HG02678 (cell line): Measurements from ENCODE around the gene STOX2.
"Not testable (repeated sequence)": the region's sequence is repeated elsewhere in the genome, so short reads cannot be mapped to it uniquely, and the experiment has no call there.

Experiments
- ATAC-seq: cut with Tn5 transposase; IDR thresholded peaks from one replicate; pipeline ENCODE4 v1.9.1; 2021; ENCODE audit warnings: mild to moderate bottlenecking, moderate library complexity; ENCODE audit not compliant: unreplicated experiment

STOX2 gene

DNA sequence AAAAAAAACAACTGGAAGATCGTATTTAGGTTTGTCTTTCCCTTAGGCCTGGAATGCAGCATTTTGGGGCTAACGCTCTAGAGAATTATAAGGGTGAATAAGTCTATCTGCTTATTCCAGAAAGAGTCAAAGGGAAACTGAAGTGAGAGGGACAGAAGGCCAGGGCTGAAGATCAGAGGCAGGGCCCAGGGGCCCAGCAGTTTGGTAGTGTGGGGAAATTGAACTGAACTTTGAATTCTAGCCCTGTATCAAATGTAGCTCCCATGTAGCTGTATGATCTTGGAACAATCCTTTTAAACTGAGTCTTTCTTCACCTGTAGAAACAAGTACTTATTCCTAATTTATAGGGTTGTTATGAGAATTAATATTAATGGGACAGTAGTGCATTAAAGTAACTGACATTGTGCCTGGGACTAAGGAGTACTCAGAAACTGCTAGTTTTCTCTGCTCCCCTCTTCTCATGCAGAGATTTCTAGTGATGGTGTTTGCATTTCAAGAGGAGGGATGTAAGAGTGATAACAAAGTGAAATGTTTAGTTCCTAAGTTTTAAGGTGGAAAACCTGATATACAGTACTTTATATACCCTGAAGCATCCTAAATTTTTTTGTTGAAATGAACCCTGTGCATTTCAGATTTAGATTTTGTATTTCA lies 30.4 kb downstream of the STOX2 start:
- ATAC-seq, result no peak

DNA sequence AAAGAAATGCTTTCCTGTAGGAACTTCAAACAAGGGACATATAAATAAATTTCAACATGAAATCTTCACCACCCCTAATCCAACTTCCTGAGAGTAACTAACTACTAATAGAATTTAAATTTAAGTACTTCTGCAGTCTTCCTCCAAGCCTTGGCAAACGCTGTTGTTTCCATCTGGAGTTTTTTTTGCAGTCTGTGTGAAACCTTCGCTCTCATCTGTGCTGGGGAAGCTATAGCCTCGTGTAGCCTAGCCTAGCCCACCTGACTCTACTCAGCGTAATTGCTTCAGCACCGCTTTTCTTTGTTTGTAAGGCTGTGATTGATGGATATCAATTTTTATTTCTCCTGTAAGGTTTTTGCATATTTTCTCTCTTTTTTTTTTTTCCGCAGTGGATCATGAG lies 30.9 kb downstream of the STOX2 start:
- ATAC-seq, result no peak

DNA sequence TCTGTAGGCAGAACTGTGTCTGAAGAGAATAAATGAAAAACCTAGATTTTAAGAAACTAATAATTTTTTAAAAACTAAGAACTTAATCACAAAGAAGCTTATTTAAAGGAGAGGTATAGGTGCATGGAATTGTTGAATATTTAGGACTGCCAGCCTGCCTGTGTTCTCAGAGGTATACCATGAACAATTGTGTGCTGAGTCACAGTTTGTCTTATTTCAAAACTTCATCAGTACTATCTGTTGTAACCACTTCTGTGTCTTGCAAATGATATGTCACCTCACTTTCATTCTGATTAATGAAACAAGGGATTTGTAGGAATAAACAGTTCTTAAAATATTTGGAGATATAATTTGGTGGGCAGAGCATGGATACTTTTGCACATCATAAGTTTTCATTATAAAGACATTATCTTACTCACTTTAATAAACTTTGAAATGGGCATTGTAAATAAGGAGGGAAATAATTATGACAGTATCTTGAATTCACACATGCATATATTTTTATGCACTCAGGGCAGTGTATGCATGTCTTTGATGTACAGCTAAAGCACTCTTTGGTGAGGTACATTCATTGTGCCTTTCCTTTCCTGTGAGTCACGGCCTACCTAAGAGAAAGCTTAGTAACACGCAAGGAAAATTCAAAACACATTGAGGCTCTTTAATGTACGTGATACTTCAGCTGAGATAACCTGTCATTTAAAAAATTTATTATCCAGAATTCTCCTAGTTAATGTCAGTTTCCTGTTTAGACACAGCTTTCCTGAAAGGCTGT lies 31.7 kb downstream of the STOX2 start:
- no peak for ATAC-seq

DNA sequence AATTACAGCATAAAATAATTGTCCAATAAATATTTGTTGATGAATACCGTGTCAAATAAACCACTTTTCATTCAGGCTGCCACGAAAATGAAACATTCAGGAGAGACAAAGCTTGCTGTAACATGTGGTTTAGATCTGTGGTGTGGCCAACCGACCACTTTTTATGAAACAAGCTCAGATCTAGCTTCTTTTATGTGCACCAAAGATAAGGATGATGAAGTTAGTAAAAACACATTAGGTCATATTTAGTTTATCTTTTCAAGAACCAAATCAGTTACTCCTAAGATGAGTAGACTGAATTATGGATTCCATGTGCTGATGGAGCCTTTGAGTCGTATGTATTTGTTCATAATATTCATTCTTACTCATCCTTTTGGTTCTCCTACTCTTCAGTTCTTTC lies 35.8 kb downstream of the STOX2 start:
- no peak for ATAC-seq

GRCh38 chr4:183941964-183942363 lies 36.9 kb downstream of the STOX2 start:
- no peak for ATAC-seq

GRCh38 chr4:183945741-183946140 lies 40.6 kb downstream of the STOX2 start:
- no peak for ATAC-seq

DNA sequence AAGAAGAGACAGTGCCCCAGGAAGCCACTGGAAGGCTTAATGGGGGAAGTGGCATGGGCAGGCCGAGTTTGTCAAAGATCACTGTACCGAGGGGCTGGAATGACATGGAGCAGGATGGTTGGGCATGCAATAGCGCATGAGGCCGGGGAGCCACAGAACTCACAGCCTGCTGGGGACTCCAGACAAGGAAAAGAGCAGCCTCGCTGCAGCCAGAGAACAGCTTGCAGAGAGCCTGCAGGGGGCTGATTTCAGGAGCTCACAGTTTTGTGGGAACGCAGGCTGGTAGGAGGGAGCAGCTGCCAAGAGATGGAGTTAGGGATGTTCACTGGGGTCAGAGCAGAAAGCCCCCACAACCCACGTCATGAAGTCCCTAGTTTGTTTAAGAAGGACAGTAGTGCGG lies 45.4 kb downstream of the STOX2 start:
- no peak for ATAC-seq

DNA sequence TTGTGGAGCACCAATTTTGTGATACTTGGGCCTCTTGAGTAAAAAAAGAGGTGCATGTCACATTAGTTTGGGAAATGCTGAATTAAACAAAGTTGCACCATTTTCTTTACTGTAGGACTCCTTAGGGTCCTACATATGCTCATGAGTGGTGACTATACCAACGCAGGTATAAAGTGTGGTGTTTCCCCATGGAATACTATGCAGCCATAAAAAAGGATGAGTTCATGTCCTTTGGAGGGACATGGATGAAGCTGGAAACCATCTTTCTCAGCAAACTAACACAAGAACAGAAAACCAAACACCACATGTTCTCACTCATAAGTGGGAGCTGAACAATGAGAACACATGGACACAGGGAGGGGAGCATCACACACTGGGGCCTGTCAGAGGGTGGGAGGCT lies 47.5 kb downstream of the STOX2 start:
- ATAC-seq, result not testable (repeated sequence)

GRCh38 chr4:183959319-183960045 lies 54.4 kb downstream of the STOX2 start:
- ATAC-seq, result no peak

DNA sequence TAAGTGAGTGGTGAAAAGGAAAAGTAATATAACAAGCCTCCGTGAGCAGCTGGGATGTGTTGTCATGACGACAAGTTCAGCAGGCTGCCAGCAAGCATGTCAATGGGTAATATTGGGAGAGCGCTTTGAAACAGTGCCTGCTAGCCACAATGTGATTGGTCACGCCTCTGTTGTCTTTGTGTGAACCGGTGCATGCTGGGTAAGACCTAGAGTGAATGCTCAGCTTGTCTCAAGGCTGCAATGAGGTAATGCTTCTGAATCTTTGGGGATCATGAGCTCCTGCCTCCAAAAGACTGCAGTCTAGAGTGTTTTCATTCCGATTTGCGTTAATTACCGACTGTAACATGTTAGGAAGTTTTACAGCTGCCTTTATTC lies 54.9 kb downstream of the STOX2 start:
- ATAC-seq, result no peak

- ATAC-seq, result no peak
These were observed 55.9 kb downstream of the STOX2 start for GRCh38 chr4:183960962-183961541.

DNA sequence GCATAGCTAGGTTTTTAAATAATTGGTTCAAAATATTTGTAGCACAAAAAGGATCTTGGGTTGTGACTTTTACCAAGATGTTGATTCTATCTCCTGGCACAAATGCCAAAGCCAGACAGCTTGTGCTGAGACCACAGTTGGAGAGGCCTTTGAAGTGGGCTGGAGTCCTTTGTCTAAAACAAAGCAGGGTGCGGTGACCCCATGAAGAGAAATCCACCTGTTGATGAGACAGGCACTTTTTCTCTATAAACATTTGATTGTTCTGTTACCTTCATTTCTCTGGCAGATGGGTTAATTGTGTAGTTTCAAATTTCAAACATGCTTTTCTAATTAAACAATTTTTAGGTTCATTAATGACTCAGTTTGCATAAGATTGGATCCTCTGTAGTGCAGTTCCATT lies 56.7 kb downstream of the STOX2 start:
- ATAC-seq, result no peak

DNA sequence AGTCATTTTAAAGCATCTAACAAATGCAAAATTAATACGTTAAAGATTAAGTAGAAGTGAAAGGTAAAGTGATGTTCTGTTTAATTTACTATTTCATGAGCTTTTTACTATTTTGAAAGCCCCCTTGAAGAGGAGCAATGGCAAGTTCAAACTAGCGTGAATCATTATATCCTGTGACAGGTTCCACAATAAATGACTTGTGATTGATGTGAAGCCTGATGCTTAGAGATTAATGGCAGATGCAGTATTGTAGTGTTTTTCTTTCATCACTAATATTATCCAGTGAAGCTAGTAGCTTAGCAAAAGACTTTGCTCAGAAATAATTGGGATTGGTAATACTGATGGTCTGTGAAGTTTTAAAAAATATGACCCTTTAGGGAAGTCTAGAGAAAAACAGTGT lies 57.3 kb downstream of the STOX2 start:
- ATAC-seq, result no peak

GRCh38 chr4:183966371-183966770 lies 61.3 kb downstream of the STOX2 start:
- no peak for ATAC-seq

GRCh38 chr4:183967266-183967665 lies 62.2 kb downstream of the STOX2 start:
- no peak for ATAC-seq

DNA sequence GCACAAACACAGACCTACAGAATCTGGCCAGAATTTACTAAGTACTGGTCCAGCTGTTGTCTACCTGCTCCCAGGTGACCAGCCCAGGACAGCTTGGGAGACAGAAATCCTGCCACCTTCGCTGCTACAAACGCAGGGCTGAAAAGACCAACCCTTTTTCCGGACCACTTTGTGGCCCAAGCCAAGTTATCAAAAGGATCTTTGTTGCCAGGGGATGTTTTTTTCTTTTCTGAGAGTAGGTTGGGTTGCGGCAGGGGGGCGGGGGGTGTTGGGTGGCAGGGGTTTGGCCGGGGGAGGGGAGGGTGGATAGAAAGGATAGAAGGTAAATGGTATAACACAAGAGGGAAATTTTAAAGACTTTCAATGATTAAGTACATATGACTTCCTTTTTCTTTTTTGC lies 63.4 kb downstream of the STOX2 start:
- ATAC-seq, result no peak

DNA sequence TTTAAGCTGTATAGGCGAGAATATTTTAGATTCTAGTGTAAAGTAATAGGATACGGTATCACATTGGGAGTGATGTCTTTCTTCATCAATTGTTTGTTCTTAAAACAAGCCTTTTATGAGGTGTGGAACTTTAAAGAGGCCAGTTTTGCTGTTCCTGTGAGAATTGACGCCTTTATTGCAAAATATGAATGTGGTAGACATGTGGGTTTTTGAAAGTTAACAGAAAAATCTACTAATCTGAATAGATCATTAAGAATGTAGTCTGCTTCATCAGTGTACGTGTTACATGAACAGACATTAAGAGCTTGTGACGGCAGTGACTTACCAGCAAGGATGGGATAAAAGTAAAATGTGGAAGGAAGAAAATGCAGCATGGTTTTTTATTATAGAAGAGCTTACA lies 63.8 kb downstream of the STOX2 start:
- no peak for ATAC-seq

DNA sequence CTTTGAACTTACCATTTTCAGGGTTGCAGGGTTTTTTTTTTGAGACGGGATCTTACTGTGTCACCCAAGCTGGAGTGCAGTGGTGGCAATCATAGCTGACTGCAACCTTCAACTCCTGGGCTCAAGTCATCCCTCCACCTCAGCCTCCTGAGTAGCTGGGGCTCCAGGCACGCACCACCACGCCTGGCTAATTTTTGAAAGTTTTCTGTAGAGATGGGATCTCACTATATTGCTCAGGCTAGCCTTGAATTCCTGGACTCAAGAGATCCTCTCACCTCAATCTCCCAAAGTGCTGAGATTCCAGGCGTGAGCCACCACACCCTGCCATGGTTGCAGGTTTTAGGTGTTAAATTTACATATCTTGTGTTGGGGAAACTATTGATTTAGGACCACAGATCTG lies 64.5 kb downstream of the STOX2 start:
- ATAC-seq, result no peak

- no peak for ATAC-seq
These were observed 66.9 kb downstream of the STOX2 start for GRCh38 chr4:183971929-183972490.

DNA sequence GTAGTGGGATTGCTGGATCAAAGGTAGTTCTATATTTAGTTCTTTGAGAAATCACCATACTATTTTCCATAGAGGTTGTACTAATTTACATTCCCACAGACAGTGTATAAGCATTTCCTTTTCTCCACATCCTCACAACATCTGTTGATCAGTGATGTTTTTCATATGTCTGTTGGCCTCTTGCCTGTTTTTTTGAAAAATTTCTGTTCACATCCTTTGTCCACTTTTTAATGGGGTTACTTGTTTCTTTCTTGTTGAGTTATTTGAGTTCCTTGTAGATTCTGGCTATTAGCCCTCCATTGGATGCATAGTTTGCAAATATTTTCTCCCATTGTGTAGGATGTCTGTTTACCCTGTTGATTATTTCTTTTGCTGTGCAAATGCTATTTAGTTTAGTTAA lies 72.6 kb downstream of the STOX2 start:
- no peak for ATAC-seq

DNA sequence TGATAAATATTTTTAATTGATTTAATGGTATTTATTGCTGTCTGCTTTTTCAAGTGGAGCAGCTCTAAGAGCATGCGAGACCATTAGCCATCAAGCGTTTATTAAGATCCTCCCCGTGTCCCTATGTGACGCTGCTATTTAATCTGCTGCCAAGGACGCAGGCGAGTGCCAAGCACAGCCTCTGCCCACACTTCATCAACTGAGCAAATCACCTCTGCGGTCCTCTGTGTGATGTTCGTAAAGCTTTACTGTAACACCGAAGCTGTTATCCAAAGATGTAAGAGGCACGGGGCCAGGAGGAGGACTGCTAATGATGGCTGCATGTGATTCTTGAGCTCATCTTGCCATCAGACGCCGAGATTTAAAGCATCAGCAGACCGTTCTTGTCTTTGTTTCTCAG lies 79.5 kb downstream of the STOX2 start:
- ATAC-seq, result no peak
